Endodermal cell (in vitro differentiated cells): ENCODE results near the gene VCAN. TPM values are rescaled to one million over a fixed set of nuclear protein-coding genes. Genes with fewer than 3 reads are reported as not detected.

ENCODE experiments used
- DNase-seq: peaks from one replicate; pipeline ENCODE4 v3.0.0-alpha.2; 2017
- H3K27ac ChIP-seq: 2 replicates; pipeline ENCODE4 v1.5.1; 2013; ENCODE audit warnings: mild to moderate bottlenecking, low read depth, low read length, moderate library complexity
- H3K27me3 ChIP-seq: 2 replicates; pipeline ENCODE4 v1.6.1; 2013; ENCODE audit warnings: mild to moderate bottlenecking, low read length, moderate library complexity; ENCODE audit not compliant: insufficient read depth, control insufficient read depth, poor library complexity, severe bottlenecking
- H3K36me3 ChIP-seq: 2 replicates; pipeline ENCODE4 v1.7.0; 2013; ENCODE audit warnings: mild to moderate bottlenecking, low read length, moderate library complexity; ENCODE audit not compliant: control insufficient read depth, insufficient read depth
- H3K4me1 ChIP-seq: one replicate; pipeline ENCODE4 v1.7.0; 2013; ENCODE audit warnings: low read length; ENCODE audit not compliant: control insufficient read depth, insufficient read depth
- H3K4me3 ChIP-seq: 2 replicates; pipeline ENCODE4 v1.5.1; 2013; ENCODE audit warnings: mild to moderate bottlenecking, low read length, moderate library complexity
- H3K9ac ChIP-seq: 2 replicates; pipeline ENCODE4 v1.6.1; 2013; ENCODE audit warnings: mild to moderate bottlenecking, low read length, moderate library complexity; ENCODE audit not compliant: poor library complexity, severe bottlenecking; ENCODE audit errors: extremely low read depth
- H3K9me3 ChIP-seq: 2 replicates; pipeline ENCODE4 v1.6.1; 2013; ENCODE audit warnings: mild to moderate bottlenecking, low read length, moderate library complexity; ENCODE audit not compliant: control insufficient read depth
- H3K27ac Mint-ChIP-seq: 2 replicates; pipeline ENCODE4 v1.8.0; 2020; ENCODE audit warnings: mixed read lengths
- H3K27me3 Mint-ChIP-seq: 2 replicates; pipeline ENCODE4 v1.8.0; 2021; ENCODE audit warnings: mild to moderate bottlenecking, mixed read lengths; ENCODE audit not compliant: insufficient read depth
- H3K36me3 Mint-ChIP-seq: 2 replicates; pipeline ENCODE4 v1.8.0; 2020; ENCODE audit warnings: low read depth, mixed read lengths
- H3K4me1 Mint-ChIP-seq: 2 replicates; pipeline ENCODE4 v1.8.0; 2020; ENCODE audit warnings: mixed read lengths
- H3K4me3 Mint-ChIP-seq: 2 replicates; pipeline ENCODE4 v1.8.0; 2020; ENCODE audit warnings: mild to moderate bottlenecking, moderate library complexity, mixed read lengths
- H3K9me3 Mint-ChIP-seq: 2 replicates; pipeline ENCODE4 v1.8.0; 2020; ENCODE audit warnings: mild to moderate bottlenecking, mixed read lengths
- CTCF ChIP-seq: fragments of 200-600 bp; sonication (generic); conservative IDR thresholded peaks from 2 replicates; pipeline ENCODE4 v1.5.0; 2021; ENCODE audit warnings: antibody characterized with exemption, mild to moderate bottlenecking
- WGBS, 2 experiments: methylation state at CpG; one replicate each; pipeline versions ENCODE4 v1.1.5 to v1.1.7; 2013; ENCODE audit warnings: missing lambda C conversion rate in 2 of 2, mixed read lengths in 1 of 2; ENCODE audit not compliant: insufficient coverage in 1 of 2, insufficient read length in 1 of 2; 5-methylcytosine and 5-hydroxymethylcytosine counted together
- total RNA-seq, 2 donors: library from RNA; stranded (reverse); fragmentation: NEBNext Ultra II Directional in 1 of 2; extraction: Animal tissue kit (Norgen Biotek cat#: 25700) in 1 of 2; gene quantifications; 2 replicates in 1 of 2; 3 replicates in 1 of 2; pipeline ENCODE4 v1.2.1, GENCODE V29; 2021

Gene VCAN
- total RNA-seq, 2 donors from 2014 or later = 363 to 397 TPM

- H3K4me3 Mint-ChIP-seq = no peak overlapping the region
- Histone ChIP-seq H3K36me3 (peaks cover 36% of the 10 kb centered on the region), H3K9me3 (no peaks in the 10 kb centered on the region), H3K27me3 (no peaks in the 10 kb centered on the region), H3K4me3 (no peak overlapping the region), H3K27ac (no peak overlapping the region), H3K4me1 (no peaks in the 10 kb centered on the region), H3K9ac (no peak overlapping the region)
- peaks cover 45% of the 10 kb centered on the region for H3K36me3 Mint-ChIP-seq
- H3K27ac Mint-ChIP-seq = no peak overlapping the region
- no peaks in the 10 kb centered on the region for H3K9me3 Mint-ChIP-seq
- no peak for TF ChIP-seq CTCF
- no peak for DNase-seq
- peaks cover 6% of the 10 kb centered on the region for H3K4me1 Mint-ChIP-seq
- WGBS, 2 experiments = 94 to 100% methylated on average over 1 to 2 of the region's 2 CpGs
- no peaks in the 10 kb centered on the region for H3K27me3 Mint-ChIP-seq
Measured at GRCh38 chr5:83524991-83525390, 53.4 kb downstream of the VCAN start.

- no CpG with 5 or more reads among the region's 1 CpG for WGBS, 2 experiments
- peaks cover 6% of the 10 kb centered on the region for H3K4me1 Mint-ChIP-seq
- H3K9ac ChIP-seq = no peak overlapping the region
Measured at GRCh38 chr5:83526289-83526688, 54.7 kb downstream of the VCAN start.

GRCh38 chr5:83527221-83527620 lies 55.7 kb downstream of the VCAN start:
- 86% methylated on average over 3 of the region's 4 CpGs; no CpG with 5 or more reads in 1 of the 2 experiments for WGBS, 2 experiments
- no peaks in the 10 kb centered on the region for H3K27me3 ChIP-seq
- no peak for DNase-seq
- no peaks in the 10 kb centered on the region for H3K27me3 Mint-ChIP-seq
- peak overlapping the region; percentile 7 for H3K27ac Mint-ChIP-seq
- no peak overlapping the region for H3K27ac ChIP-seq
- no peak overlapping the region for H3K4me3 ChIP-seq
- no peak overlapping the region for H3K9ac ChIP-seq
- TF ChIP-seq CTCF = no peak
- H3K9me3 ChIP-seq = no peaks in the 10 kb centered on the region
- H3K4me3 Mint-ChIP-seq = no peak overlapping the region
- no peaks in the 10 kb centered on the region for H3K4me1 ChIP-seq
- H3K36me3 Mint-ChIP-seq = peaks cover 28% of the 10 kb centered on the region
- no peaks in the 10 kb centered on the region for H3K9me3 Mint-ChIP-seq
- H3K36me3 ChIP-seq = peaks cover 20% of the 10 kb centered on the region
- peaks cover 6% of the 10 kb centered on the region for H3K4me1 Mint-ChIP-seq

More at GRCh38 chr5:83526289-83526688, 54.7 kb downstream of the VCAN start:
- Mint-ChIP-seq H3K4me3 (no peak overlapping the region), H3K27me3 (no peaks in the 10 kb centered on the region), H3K9me3 (no peaks in the 10 kb centered on the region), H3K27ac (no peak overlapping the region), H3K36me3 (peaks cover 37% of the 10 kb centered on the region)
- H3K9me3 ChIP-seq = no peaks in the 10 kb centered on the region
- no peak for TF ChIP-seq CTCF
- H3K4me3 ChIP-seq = no peak overlapping the region
- no peak for DNase-seq
- no peaks in the 10 kb centered on the region for H3K4me1 ChIP-seq
- no peak overlapping the region for H3K27ac ChIP-seq
- H3K36me3 ChIP-seq = peaks cover 29% of the 10 kb centered on the region
- H3K27me3 ChIP-seq = no peaks in the 10 kb centered on the region
